Measurements from ENCODE around the gene CHST1.

CHST1 gene

DNA sequence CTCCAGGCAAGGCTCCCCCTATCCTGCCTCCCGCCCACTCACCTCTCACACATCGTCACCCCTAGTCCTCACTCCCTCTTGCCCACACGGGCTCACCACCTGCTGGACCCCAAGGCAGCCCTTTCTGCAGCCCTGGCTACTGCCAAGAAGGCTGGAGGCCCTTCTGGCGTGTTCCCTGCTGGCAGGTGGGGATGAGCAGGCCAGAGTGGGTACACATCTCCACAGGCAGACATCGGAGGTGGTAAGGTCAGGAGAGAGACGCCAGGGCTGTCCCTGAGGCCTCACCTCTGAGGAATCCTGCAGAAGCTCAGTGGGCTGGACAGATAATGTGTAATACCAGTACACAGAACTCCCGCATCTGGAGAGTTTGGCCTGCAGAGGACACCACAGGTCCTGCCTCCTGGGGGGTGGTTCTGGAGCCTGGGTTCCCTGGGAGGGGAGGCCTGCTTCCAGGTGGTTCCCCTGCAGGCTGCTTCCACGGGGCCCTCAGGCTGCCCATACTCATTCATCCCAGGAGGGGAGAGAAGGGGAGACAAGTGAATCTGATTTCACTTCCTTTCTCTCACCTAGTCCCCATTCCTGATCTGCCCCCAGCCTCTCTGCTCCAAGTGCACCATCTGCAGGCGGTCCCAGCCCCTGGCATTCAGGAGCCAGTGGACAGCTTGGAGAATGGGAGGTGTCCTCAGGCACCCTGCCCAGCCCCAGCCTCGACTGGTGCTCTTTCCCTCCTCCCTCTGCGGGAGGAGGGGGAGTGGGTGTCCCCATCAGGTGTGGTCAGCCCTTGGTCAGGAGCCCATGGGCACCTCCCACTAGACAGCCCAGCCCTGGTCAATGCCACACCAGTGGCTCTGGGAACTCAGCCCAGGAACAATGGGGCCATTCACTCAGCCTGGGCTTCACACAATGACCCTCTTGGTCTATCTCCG, 6.1 kb upstream of the CHST1 start:
- FAIRE-seq, result no peak
- DNase-seq (ENCODE audit: insufficient read length), result no peak
- no peak for TF ChIP-seq POLR2A (IDR thresholded peaks at IDR 0.05; ENCODE audit: low read depth, low read length)
- no peak for TF ChIP-seq POLR2AphosphoS5 (IDR thresholded peaks at IDR 0.05; ENCODE audit: low read depth, low read length)
- TF ChIP-seq TAF1 (IDR thresholded peaks at IDR 0.05; ENCODE audit: borderline replicate concordance, low read depth, low read length), result no peak

DNA sequence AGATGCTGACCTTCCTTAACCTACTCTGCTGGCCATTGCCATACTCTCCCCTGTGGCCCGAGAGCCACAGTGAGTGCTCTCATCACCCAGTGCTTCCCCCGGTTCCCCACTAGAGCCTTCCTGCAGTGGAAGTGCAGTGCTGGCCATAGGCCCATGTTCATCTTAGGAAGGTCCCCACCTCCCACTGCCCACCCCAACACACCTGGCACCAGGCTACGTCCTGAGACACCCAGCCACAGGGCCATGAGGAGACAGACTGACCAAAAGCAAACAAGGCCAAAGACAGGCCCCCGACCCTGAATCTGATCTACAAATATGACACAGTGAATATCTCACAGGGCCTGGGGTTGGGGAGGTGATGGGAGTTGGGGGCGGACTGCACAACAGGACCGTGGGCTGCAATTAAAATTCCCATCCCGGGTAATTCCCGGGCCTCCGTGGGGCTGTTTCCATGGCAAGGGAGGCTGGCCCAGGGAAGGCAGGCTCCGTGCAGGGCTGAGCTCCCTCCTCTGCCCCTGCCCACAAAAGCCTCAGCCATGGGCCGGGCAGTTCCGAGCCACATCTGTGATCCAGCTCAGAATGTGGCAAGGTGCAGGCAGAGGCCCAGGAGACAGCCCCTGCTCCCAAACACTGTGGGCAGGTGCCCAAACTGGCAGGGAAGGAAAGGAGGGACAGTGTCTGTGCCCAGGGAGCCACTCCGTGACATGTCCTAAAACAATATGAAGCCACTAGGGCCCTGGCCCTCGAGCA, 5.1 kb upstream of the CHST1 start:
- FAIRE-seq, result no peak
- no peak for TF ChIP-seq POLR2AphosphoS5 (IDR thresholded peaks at IDR 0.05; ENCODE audit: low read depth, low read length)
- TF ChIP-seq POLR2A (IDR thresholded peaks at IDR 0.05; ENCODE audit: low read depth, low read length), result no peak
- no peak for TF ChIP-seq TAF1 (IDR thresholded peaks at IDR 0.05; ENCODE audit: borderline replicate concordance, low read depth, low read length)
- DNase-seq (ENCODE audit: insufficient read length), result no peak

DNA sequence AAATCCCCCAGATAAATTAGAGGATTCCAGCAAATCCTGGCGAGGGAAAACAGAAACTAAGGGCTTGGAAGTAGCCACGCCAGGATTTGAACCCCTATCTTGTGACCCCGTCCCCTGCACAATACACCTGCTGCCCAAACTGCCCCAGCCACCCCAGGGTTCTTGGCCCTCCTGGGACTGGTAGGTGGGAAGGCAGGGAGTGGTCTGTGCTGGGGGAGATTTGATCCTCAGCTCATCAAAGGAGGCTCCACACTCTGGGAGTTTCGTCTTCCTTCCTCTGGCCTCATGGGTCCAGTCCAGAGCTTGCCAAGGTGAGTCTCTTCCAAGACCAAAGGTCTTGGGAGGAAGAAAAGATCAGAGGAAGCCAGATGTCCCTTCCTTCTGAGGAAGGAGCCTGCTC, 4.5 kb upstream of the CHST1 start:
- no peak for DNase-seq (ENCODE audit: insufficient read length)
- TF ChIP-seq POLR2AphosphoS5 (IDR thresholded peaks at IDR 0.05; ENCODE audit: low read depth, low read length), result no peak
- TF ChIP-seq TAF1 (IDR thresholded peaks at IDR 0.05; ENCODE audit: borderline replicate concordance, low read depth, low read length), result no peak
- TF ChIP-seq POLR2A (IDR thresholded peaks at IDR 0.05; ENCODE audit: low read depth, low read length), result no peak
- FAIRE-seq, result no peak

DNA sequence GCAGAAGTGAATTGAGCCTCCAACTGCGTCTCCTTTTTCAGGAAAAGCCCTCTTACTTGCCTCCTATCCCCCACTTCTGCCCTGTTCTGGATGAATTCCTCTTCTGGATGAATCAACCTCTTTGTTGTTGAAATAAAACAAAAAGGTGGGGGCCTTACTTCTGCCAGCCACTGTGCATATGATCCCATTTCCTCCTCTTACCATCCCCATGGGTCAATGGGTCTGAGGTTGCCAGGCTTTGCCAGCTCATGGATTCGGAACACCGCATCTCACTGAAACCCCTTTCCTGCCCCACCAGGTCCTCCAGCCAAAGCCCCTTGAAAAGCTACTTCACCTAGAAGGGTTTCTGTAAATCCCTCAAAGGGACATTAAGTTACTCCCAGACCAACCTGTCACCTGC, 3.7 kb upstream of the CHST1 start:
- TF ChIP-seq POLR2A (IDR thresholded peaks at IDR 0.05; ENCODE audit: low read depth, low read length), result no peak
- no peak for TF ChIP-seq TAF1 (IDR thresholded peaks at IDR 0.05; ENCODE audit: borderline replicate concordance, low read depth, low read length)
- no peak for TF ChIP-seq POLR2AphosphoS5 (IDR thresholded peaks at IDR 0.05; ENCODE audit: low read depth, low read length)
- FAIRE-seq (no peak), DNase-seq (ENCODE audit: insufficient read length) (no peak)

DNA sequence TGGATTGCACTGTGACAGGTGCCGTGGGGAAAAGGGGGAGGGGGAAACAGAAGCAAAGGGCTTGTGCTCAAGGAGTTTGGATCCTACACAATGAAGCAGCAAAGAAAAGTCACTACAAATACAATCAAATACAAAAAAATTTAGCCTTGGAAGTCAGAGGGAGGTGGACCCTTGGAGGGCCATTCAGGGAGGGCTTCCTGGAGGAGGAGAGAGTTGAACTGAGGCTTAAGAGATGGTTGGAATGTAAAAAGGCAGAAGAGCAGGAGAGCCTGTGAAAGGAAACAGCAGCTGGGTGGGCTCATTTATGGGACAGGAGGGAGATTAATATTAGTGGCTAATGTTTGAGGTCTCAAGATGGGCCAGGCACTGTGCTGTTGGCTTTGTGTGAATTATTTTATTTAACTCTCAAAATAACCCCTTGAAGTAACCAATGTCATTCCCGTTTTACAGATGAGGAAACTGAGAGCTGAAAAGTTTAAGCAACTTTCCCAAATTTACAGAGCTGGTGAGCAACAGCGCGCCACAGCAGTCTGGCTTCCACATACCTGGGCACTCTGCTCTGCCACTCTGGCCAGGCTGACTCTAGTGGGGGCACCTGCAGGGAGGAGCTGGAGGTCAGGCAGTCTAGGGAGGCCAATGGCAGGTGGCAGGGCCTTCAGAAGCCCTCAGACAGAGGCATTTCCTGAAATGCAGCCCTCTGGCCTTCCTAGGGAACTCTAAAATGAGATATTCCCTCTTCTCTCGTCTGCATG, 2.7 kb upstream of the CHST1 start:
- TF ChIP-seq POLR2AphosphoS5 (IDR thresholded peaks at IDR 0.05; ENCODE audit: low read depth, low read length) (no peak), POLR2A (IDR thresholded peaks at IDR 0.05; ENCODE audit: low read depth, low read length) (no peak), TAF1 (IDR thresholded peaks at IDR 0.05; ENCODE audit: borderline replicate concordance, low read depth, low read length) (no peak)
- DNase-seq (ENCODE audit: insufficient read length), result no peak
- FAIRE-seq, result no peak

DNA sequence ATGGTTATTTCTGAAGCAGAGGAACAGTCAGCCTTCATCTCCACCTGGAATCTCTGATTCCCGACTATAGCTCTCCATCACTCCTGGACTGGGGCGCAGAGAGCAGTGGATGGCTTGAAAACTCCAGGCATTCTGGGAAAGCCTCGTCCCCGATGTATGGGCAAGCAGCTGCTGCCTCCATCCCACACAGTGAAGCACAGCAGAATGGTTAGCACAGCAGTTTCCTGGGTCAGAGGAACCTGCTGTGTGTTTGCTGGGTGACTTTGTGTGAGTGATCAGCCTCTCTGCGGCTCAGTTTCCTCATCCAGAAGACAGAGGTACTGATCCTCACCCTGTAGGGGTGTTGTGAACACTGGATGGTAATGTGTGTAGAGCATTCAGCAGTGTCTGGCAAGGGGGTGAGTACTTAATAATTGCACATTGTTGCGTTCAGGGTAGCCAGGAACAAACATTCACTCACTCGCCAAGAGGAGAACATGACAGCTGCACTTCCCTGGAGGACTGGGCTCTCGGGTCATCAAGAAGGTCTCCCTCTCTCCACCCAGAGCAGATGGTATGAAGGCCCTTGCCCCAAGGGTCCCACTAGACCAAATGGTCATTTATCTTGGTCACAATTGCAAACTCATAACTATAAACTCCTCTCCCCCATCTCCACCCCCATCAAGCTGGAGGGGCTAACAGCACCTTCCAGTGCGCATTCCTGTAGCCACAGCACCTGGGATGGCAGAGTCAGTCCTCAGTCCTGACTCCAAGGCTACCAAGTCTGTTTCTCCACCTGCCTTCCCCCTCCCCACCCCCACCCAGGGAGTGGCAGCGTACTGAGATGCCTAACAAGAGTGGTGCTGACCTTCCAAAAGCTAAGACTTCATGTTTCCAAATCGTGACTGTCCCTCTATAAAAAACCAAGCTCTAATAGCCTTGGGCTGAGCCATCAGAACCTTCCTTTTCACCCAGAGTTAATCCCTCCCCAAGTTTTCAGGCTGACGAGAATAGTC, 1.5 kb upstream of the CHST1 start:
- FAIRE-seq (no peak), DNase-seq (ENCODE audit: insufficient read length) (no peak)
- TF ChIP-seq POLR2AphosphoS5 (IDR thresholded peaks at IDR 0.05; ENCODE audit: low read depth, low read length) (no peak), POLR2A (IDR thresholded peaks at IDR 0.05; ENCODE audit: low read depth, low read length) (no peak), TAF1 (IDR thresholded peaks at IDR 0.05; ENCODE audit: borderline replicate concordance, low read depth, low read length) (no peak)

DNA sequence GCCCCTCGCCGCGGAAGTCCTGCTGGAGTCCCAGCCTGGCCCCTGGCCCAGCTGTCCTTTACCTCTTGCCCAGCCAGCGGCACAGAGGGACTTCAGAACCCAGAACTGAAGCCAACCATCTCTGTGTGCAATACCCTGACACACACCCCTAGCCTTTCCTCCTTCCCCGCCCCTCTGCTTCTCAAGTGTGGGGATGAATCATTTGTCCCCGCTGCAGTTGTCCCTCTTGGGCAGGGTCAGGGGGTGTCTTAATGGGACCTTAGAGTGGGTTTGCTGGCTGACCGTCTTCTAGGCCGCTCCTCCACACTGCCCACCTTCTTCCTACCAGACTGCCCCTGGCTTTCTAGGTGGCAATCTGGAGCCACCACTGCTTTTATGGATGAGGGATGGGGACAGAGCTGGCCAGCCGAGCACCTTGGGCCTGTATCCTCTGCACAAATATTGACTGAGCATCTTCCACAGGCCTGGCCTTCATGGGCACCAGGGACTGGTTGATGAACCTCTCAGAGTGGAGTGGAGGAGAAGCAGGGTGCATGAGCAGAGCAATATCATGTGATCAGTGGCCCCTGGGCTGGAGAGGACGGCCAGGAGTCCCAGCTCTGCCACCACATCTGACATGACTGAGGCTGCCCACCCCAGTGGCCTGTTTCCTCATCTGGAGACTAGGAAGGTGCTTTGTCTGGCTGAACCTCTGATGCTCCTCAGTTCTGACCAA, 668 bp upstream of the CHST1 start:
- FAIRE-seq (no peak), DNase-seq (ENCODE audit: insufficient read length) (no peak)
- no peak for TF ChIP-seq TAF1 (IDR thresholded peaks at IDR 0.05; ENCODE audit: borderline replicate concordance, low read depth, low read length)
- no peak for TF ChIP-seq POLR2A (IDR thresholded peaks at IDR 0.05; ENCODE audit: low read depth, low read length)
- TF ChIP-seq POLR2AphosphoS5 (IDR thresholded peaks at IDR 0.05; ENCODE audit: low read depth, low read length), result no peak

DNA sequence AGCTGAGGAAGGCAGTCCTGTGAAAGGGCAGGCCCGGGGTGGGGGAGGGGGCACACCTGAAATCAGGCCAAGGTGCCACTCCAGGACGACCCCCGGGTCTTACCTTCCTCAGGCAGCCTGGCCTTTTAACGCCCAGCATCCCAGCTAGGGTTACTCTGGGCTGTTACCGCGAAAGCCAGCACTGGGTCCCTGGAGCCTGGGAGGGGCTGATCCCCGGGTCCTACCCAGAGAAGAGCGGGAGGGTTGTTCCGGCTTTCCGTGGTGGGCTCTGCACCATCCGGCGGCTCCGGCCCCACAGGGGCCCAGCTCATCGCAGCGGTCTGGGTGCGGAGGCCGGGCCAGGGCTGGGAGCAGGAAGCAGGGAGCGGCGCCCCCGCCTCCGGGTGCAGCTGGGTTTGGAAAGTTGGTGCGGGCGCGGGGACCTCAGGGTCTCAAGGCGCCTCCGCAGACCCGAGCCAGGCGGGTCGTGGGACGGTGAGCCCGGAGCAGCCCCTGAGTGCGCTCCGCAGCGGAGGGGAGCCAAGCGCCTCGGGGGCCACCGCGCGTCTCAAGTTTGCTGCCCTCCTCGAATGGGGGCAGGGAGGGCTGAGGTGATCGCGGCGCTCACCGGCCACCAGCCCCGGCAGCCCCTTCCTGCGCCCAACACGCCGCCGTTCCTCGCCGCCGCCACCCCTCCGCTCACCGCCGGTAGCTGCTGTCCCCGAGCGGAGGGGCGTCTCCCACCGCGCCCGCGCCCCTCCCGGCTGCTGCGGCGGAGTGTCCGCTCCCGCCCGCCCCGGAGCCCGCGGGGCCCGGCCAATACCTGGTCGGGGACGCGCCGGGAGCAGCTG, 831 bp downstream of the CHST1 start:
- no peak for FAIRE-seq

More for the DNA sequence above, 831 bp downstream of the CHST1 start:
- TF ChIP-seq TAF1 (IDR thresholded peaks at IDR 0.05; ENCODE audit: borderline replicate concordance, low read depth, low read length) (no peak), POLR2AphosphoS5 (IDR thresholded peaks at IDR 0.05; ENCODE audit: low read depth, low read length) (no peak), POLR2A (IDR thresholded peaks at IDR 0.05; ENCODE audit: low read depth, low read length) (no peak)
- DNase-seq (ENCODE audit: insufficient read length), result no peak
